ENCODE results near the gene TRAPPC12.

The TRAPPC12 gene

DNA sequence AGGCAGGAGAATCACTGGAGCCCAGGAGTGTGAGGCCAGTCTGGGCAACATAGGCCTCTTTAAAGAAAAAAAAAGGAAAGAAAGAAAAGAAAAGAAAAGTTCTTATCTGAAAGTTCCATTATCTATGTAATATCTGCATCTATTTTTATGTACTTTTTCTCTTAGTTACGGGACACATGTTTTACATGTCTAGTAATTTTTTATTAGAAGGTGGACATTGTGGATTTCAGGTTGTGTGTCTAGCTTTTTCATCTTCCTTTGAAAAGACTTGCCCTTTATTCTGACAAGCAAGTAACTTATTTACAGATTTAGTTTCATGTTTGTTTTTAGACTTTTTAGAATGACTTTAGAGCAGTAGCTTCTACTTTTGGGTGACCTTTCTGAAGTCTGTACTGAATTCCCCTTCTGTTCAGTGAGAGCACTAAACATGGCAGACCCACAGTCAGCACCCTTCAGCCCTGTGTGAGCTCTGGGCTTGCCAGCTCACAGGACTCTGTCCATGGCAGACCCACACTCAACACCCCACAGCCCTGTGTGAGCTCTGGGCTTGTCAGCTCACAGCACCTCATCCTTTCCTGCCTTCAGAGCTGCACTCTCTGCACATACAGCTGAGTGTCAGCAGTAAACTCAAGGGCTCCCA is 17.5 kb downstream of the TRAPPC12 start:
- Histone ChIP-seq H3K9me3 (ENCODE audit: control extremely low read depth in 1 of 5, control insufficient read depth in 4 of 5, insufficient read depth in 2 of 5, low read depth in 1 of 5, low read length in 4 of 5) (peaks cover 4 to 44% (median 26%) of the 10 kb centered on the region in 5 experiments), H3K36me3 (ENCODE audit: control insufficient read depth in 4 of 4, insufficient read depth in 4 of 4, low read length in 3 of 4) (peaks cover 18 to 70% (median 54%) of the 10 kb centered on the region in 4 experiments), H3K4me1 (ENCODE audit: control extremely low read depth in 1 of 4, control insufficient read depth in 4 of 4, insufficient read depth in 4 of 4, low read length in 3 of 4) (no peaks in the 10 kb centered on the region), H3K4me3 (ENCODE audit: control insufficient read depth in 1 of 7, extremely low read depth in 1 of 7, insufficient read depth in 4 of 7, low read depth in 2 of 7, low read length in 6 of 7) (no peak overlapping the region), H3K27ac (ENCODE audit: insufficient read depth in 1 of 2, low read depth in 1 of 2, low read length in 2 of 2, poor library complexity in 1 of 2, severe bottlenecking in 2 of 2) (no peak overlapping the region), H3K27me3 (replicated peaks in 2 of 5; ENCODE audit: control insufficient read depth in 4 of 5, insufficient read depth in 5 of 5, low read length in 4 of 5) (no peaks in the 10 kb centered on the region)
- no CpG with 5 or more reads among the region's 1 CpG for WGBS (ENCODE audit: insufficient coverage)
- CTCF ChIA-PET: interaction anchor here (1.2 to 4.2 kb wide), 2 partner anchors 10 to 27 kb away, joined by 3 to 19 read pairs; no protein-coding TSS in a partner anchor
- POLR2A ChIA-PET: interaction anchor here (1.4 kb wide), 1 partner anchor 17 kb away, joined by 3 read pairs; the partner anchor contains the start of gene TRAPPC12
- no peak for DNase-seq

DNA sequence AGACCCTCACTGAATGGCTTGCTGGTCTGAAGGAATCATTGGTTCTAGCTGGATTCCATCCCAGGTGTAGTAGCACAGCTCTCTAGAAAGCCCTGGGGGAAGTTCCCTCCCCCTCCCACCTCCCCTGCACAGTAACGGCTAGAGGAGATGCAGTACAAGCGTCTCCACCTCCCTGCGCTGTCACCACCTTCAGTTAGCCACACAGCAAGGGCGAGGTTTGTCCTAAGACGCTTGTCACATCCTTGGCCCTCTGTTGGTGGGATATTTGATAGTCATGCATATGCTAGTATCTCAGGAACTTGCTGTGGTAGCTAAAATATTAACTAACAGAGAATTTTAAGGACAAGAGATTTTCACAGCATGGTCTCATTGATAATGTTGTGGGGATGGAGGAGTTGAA is 19.4 kb downstream of the TRAPPC12 start:
- no peak overlapping the region for H3K27ac ChIP-seq (ENCODE audit: insufficient read depth in 1 of 2, low read depth in 1 of 2, low read length in 2 of 2, poor library complexity in 1 of 2, severe bottlenecking in 2 of 2)
- H3K36me3 ChIP-seq (ENCODE audit: control insufficient read depth in 4 of 4, insufficient read depth in 4 of 4, low read length in 3 of 4): peaks cover 9 to 67% (median 51%) of the 10 kb centered on the region in 4 experiments
- ChIA-PET CTCF (interaction anchor here (1.5 to 4.2 kb wide), 2 partner anchors 14 to 25 kb away, joined by 6 to 19 read pairs; no protein-coding TSS in a partner anchor), POLR2A (no interaction called here)
- peaks cover 2 to 37% (median 22%) of the 10 kb centered on the region in 5 experiments for H3K9me3 ChIP-seq (ENCODE audit: control extremely low read depth in 1 of 5, control insufficient read depth in 4 of 5, insufficient read depth in 2 of 5, low read depth in 1 of 5, low read length in 4 of 5)
- WGBS (ENCODE audit: insufficient coverage): 90% methylated on average over 3 of the region's 5 CpGs
- H3K27me3 ChIP-seq (replicated peaks in 2 of 5; ENCODE audit: control insufficient read depth in 4 of 5, insufficient read depth in 5 of 5, low read length in 4 of 5): no peaks in the 10 kb centered on the region
- no peak overlapping the region for H3K4me3 ChIP-seq (ENCODE audit: control insufficient read depth in 1 of 7, extremely low read depth in 1 of 7, insufficient read depth in 4 of 7, low read depth in 2 of 7, low read length in 6 of 7)
- DNase-seq: no peak
- no peaks in the 10 kb centered on the region for H3K4me1 ChIP-seq (ENCODE audit: control extremely low read depth in 1 of 4, control insufficient read depth in 4 of 4, insufficient read depth in 4 of 4, low read length in 3 of 4)

DNA sequence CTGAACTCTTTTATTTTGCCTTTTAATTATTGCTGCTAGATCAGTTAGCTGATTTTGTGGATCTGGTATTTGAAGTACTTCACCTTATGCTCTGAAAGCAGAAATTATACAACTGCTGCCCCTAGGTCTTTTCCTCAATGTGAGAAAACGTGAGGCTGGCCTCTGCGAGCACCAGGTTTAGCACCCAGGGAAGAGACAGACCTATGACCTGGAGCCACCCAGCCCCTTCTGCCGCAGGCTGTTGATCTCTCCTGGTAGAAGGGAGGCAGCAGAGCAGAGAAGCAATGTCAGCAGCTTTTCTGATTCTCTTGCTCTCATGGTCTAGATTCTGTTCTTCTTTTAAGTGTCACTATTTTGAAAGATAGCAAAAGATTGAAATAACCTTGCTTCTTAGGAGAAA is 19.9 kb downstream of the TRAPPC12 start:
- Histone ChIP-seq H3K36me3 (ENCODE audit: control insufficient read depth in 4 of 4, insufficient read depth in 4 of 4, low read length in 3 of 4) (peaks cover 8 to 67% (median 50%) of the 10 kb centered on the region in 4 experiments), H3K4me1 (ENCODE audit: control extremely low read depth in 1 of 4, control insufficient read depth in 4 of 4, insufficient read depth in 4 of 4, low read length in 3 of 4) (no peaks in the 10 kb centered on the region), H3K27me3 (replicated peaks in 2 of 5; ENCODE audit: control insufficient read depth in 4 of 5, insufficient read depth in 5 of 5, low read length in 4 of 5) (no peaks in the 10 kb centered on the region), H3K27ac (ENCODE audit: insufficient read depth in 1 of 2, low read depth in 1 of 2, low read length in 2 of 2, poor library complexity in 1 of 2, severe bottlenecking in 2 of 2) (no peak overlapping the region), H3K9me3 (ENCODE audit: control extremely low read depth in 1 of 5, control insufficient read depth in 4 of 5, insufficient read depth in 2 of 5, low read depth in 1 of 5, low read length in 4 of 5) (peaks cover 2 to 34% (median 20%) of the 10 kb centered on the region in 5 experiments), H3K4me3 (ENCODE audit: control insufficient read depth in 1 of 7, extremely low read depth in 1 of 7, insufficient read depth in 4 of 7, low read depth in 2 of 7, low read length in 6 of 7) (no peak overlapping the region)
- 100% methylated on average over 3 of the region's 3 CpGs for WGBS (ENCODE audit: insufficient coverage)
- no peak for DNase-seq
- ChIA-PET CTCF (interaction anchor here (1.5 to 4.2 kb wide), 2 partner anchors 14 to 24 kb away, joined by 6 to 19 read pairs; no protein-coding TSS in a partner anchor), POLR2A (no interaction called here)

DNA sequence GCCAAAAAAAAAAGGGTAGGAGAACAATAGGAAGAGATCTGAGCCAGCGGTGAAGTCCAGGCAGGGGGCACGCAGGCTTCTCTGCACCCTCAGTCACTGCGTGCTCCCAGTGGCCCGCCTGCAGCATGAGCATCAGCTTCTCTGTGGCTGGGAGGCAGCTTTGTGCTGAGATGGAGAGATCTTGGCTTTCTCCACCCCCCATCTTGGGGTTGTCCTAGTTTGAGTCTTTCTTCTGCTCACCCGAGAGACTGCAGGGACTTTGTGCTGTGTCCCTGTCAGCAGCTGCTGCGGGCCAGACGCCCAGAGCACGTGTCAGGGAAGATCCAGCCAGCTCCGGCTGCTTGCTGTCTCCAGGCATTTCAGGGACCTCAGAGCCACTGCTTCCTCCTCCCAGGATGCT is 20.3 kb downstream of the TRAPPC12 start:
- no peaks in the 10 kb centered on the region for H3K27me3 ChIP-seq (replicated peaks in 2 of 5; ENCODE audit: control insufficient read depth in 4 of 5, insufficient read depth in 5 of 5, low read length in 4 of 5)
- H3K4me1 ChIP-seq (ENCODE audit: control extremely low read depth in 1 of 4, control insufficient read depth in 4 of 4, insufficient read depth in 4 of 4, low read length in 3 of 4): no peaks in the 10 kb centered on the region
- no peak overlapping the region for H3K4me3 ChIP-seq (ENCODE audit: control insufficient read depth in 1 of 7, extremely low read depth in 1 of 7, insufficient read depth in 4 of 7, low read depth in 2 of 7, low read length in 6 of 7)
- POLR2A ChIA-PET: no interaction called here
- WGBS (ENCODE audit: insufficient coverage): 92% methylated on average over 5 of the region's 9 CpGs
- CTCF ChIA-PET: interaction anchor here (1.5 to 4.2 kb wide), 2 partner anchors 15 to 24 kb away, joined by 6 to 19 read pairs; no protein-coding TSS in a partner anchor
- peaks cover 2 to 29% (median 20%) of the 10 kb centered on the region in 5 experiments for H3K9me3 ChIP-seq (ENCODE audit: control extremely low read depth in 1 of 5, control insufficient read depth in 4 of 5, insufficient read depth in 2 of 5, low read depth in 1 of 5, low read length in 4 of 5)
- peaks cover 10 to 71% (median 48%) of the 10 kb centered on the region in 4 experiments for H3K36me3 ChIP-seq (ENCODE audit: control insufficient read depth in 4 of 4, insufficient read depth in 4 of 4, low read length in 3 of 4)
- no peak for DNase-seq
- H3K27ac ChIP-seq (ENCODE audit: insufficient read depth in 1 of 2, low read depth in 1 of 2, low read length in 2 of 2, poor library complexity in 1 of 2, severe bottlenecking in 2 of 2): no peak overlapping the region

DNA sequence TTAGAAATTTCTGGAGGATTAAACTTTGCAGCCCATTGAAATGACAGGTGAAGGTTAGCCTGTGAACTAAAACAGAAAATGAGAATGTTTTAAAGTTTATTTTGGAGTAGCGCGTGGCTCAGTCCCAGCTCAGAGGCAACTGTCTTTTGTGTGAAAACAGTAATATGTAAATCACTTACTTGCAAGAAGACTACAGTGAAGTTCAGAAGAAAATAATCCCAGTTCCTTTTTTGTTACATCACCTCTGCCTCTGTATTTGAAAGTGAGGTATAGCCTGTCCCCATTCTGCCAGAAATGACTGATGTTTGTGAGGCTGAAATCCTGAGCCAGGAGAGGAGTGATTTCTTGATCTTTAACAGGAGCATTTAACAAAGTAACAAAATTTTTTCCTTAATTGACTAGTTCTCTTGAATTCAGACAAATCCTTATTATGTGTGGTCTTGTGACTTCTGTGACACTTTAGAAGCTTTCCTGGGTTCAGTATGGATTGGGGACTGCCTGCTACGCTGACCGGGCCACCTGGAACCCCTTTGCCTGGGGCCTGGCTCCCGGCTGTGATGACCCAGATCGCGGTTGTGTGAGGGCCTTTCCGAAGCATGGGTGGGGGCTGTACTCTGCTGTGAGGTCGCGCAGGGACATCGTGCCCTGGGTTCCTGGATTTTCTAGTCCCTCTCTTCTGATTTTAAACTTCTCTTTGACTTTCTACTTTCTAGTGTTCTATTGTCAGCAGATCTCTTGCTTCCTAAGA is 24.3 kb downstream of the TRAPPC12 start:
- 100% methylated on average over 6 of the region's 11 CpGs for WGBS (ENCODE audit: insufficient coverage)
- Histone ChIP-seq H3K9me3 (ENCODE audit: control extremely low read depth in 1 of 5, control insufficient read depth in 4 of 5, insufficient read depth in 2 of 5, low read depth in 1 of 5, low read length in 4 of 5) (no peaks in the 10 kb centered on the region), H3K36me3 (ENCODE audit: control insufficient read depth in 4 of 4, insufficient read depth in 4 of 4, low read length in 3 of 4) (peaks cover 3 to 65% (median 35%) of the 10 kb centered on the region in 4 experiments), H3K4me3 (ENCODE audit: control insufficient read depth in 1 of 7, extremely low read depth in 1 of 7, insufficient read depth in 4 of 7, low read depth in 2 of 7, low read length in 6 of 7) (no peak overlapping the region), H3K27me3 (replicated peaks in 2 of 5; ENCODE audit: control insufficient read depth in 4 of 5, insufficient read depth in 5 of 5, low read length in 4 of 5) (no peaks in the 10 kb centered on the region), H3K27ac (ENCODE audit: insufficient read depth in 1 of 2, low read depth in 1 of 2, low read length in 2 of 2, poor library complexity in 1 of 2, severe bottlenecking in 2 of 2) (no peak overlapping the region), H3K4me1 (ENCODE audit: control extremely low read depth in 1 of 4, control insufficient read depth in 4 of 4, insufficient read depth in 4 of 4, low read length in 3 of 4) (no peaks in the 10 kb centered on the region)
- ChIA-PET POLR2A (interaction anchor here (1.0 kb wide), 1 partner anchor 24 kb away, joined by 3 read pairs; the partner anchor contains the start of gene TRAPPC12), CTCF (no interaction called here)
- DNase-seq: no peak

DNA sequence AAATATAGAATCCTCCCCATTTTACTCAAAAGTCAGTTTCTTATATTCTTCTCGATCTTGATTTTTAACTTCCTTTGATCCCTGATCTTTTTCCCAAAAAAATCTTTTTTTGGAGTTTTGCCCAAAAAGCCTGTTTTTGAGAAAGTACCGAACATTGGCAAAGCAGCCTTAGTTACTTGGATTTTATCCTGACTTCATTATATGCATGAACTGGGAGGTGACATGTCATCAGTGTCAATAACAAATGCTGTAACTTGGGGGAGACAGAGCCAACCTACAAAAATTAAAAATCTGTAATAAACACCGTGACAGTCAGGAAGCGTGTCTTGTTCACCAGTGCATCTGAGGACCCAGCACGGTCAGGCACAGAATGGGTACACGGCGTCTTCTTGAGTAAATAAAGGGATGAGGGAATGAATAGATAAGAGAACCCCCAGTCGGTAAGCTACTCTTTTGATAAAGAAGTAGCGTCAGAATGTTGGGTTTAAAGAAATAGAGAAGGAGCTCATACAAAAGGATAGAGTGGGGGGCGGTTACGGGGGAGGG is 24.9 kb downstream of the TRAPPC12 start:
- no peak for DNase-seq
- Histone ChIP-seq H3K9me3 (ENCODE audit: control extremely low read depth in 1 of 5, control insufficient read depth in 4 of 5, insufficient read depth in 2 of 5, low read depth in 1 of 5, low read length in 4 of 5) (no peaks in the 10 kb centered on the region), H3K36me3 (ENCODE audit: control insufficient read depth in 4 of 4, insufficient read depth in 4 of 4, low read length in 3 of 4) (peaks cover 3 to 62% (median 33%) of the 10 kb centered on the region in 4 experiments), H3K27me3 (replicated peaks in 2 of 5; ENCODE audit: control insufficient read depth in 4 of 5, insufficient read depth in 5 of 5, low read length in 4 of 5) (no peaks in the 10 kb centered on the region), H3K27ac (ENCODE audit: insufficient read depth in 1 of 2, low read depth in 1 of 2, low read length in 2 of 2, poor library complexity in 1 of 2, severe bottlenecking in 2 of 2) (no peak overlapping the region), H3K4me3 (ENCODE audit: control insufficient read depth in 1 of 7, extremely low read depth in 1 of 7, insufficient read depth in 4 of 7, low read depth in 2 of 7, low read length in 6 of 7) (no peak overlapping the region), H3K4me1 (ENCODE audit: control extremely low read depth in 1 of 4, control insufficient read depth in 4 of 4, insufficient read depth in 4 of 4, low read length in 3 of 4) (no peaks in the 10 kb centered on the region)
- 94% methylated on average over 11 of the region's 11 CpGs for WGBS (ENCODE audit: insufficient coverage)
- CTCF ChIA-PET: no interaction called here
- POLR2A ChIA-PET: no interaction called here
